H1 (cell line): ENCODE data around the gene GTF2IRD1.
"Not testable (repeated sequence)": the region's sequence is repeated elsewhere in the genome, so short reads cannot be mapped to it uniquely, and the experiment has no call there.

ENCODE experiments used
- EP300 ChIP-seq, 2 experiments: IDR thresholded peaks; 1 replicate in 1 of 2; 2 replicates in 1 of 2; pipeline ENCODE4 v1.6.1; 2011 to 2012; ENCODE audit warnings: low read depth in 2 of 2, low read length in 2 of 2, mild to moderate bottlenecking in 2 of 2, borderline replicate concordance in 1 of 2, inconsistent platforms in 1 of 2, moderate library complexity in 1 of 2
- MAFK ChIP-seq: IDR thresholded peaks from 2 replicates; pipeline ENCODE4 v1.6.1; 2012; ENCODE audit warnings: low read depth, mild to moderate bottlenecking, improper control_type of control experiment, low read length
- POLR2A ChIP-seq, 2 experiments: IDR thresholded peaks; 1 replicate in 1 of 2; 2 replicates in 1 of 2; pipeline ENCODE4 v1.6.1; 2011; ENCODE audit warnings: low read depth in 2 of 2, low read length in 2 of 2, mild to moderate bottlenecking in 2 of 2; ENCODE audit errors: control extremely low read depth in 1 of 2
- POLR2AphosphoS5 ChIP-seq: IDR thresholded peaks from 2 replicates; pipeline ENCODE4 v1.6.1; 2011; ENCODE audit warnings: low read depth, low read length
- RAD21 ChIP-seq, 2 experiments: IDR thresholded peaks in 1 of 2; conservative IDR thresholded peaks in 1 of 2; 2 replicates each; pipeline ENCODE4 v1.6.1; 2011; ENCODE audit warnings: low read depth in 2 of 2, low read length in 2 of 2, improper control_type of control experiment in 1 of 2, inconsistent platforms in 1 of 2, mild to moderate bottlenecking in 1 of 2, moderate library complexity in 1 of 2
- SP2 ChIP-seq: IDR thresholded peaks from 2 replicates; pipeline ENCODE4 v1.6.1; 2012; ENCODE audit warnings: mild to moderate bottlenecking, low read length, inconsistent platforms
- TAF1 ChIP-seq: IDR thresholded peaks from 2 replicates; pipeline ENCODE4 v1.6.1; 2011; ENCODE audit warnings: mild to moderate bottlenecking, low read depth, low read length
- TF ChIP-seq, protein P1 (sequence below), 3 experiments: IDR thresholded peaks; 1 replicate in 2 of 3; 2 replicates in 1 of 3; pipeline versions ENCODE4 v1.5.1 to v1.6.1; 2011; ENCODE audit warnings: low read length in 3 of 3, mild to moderate bottlenecking in 3 of 3, inconsistent platforms in 2 of 3, low read depth in 1 of 3, moderate library complexity in 1 of 3; ENCODE audit not compliant: insufficient read depth in 1 of 3; ENCODE audit errors: control extremely low read depth in 1 of 3
- TF ChIP-seq, protein P2 (sequence below): IDR thresholded peaks from 2 replicates; pipeline ENCODE4 v1.6.1; 2012; ENCODE audit warnings: inconsistent platforms

DNA sequence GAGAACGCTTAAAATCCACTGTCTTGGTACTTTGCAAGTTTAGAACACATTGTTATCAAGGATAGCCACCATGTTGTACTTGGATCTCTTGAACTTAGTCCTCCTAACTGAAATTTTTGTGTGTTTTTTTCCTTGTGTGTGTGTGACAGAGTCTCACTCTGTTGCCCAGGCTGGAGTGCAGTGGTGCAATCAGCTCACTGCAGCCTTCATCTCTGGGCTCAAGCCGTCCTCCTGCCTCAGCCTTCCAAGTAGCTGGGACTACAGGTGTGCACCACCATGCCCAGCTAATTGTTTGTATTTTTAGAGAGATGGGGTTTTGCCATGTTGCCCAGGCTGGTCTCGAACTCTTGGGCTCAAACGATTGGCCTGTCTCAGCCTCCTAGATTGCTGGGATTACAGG, 34.5 kb upstream of the GTF2IRD1 start:
- TF ChIP-seq, protein P1, sequence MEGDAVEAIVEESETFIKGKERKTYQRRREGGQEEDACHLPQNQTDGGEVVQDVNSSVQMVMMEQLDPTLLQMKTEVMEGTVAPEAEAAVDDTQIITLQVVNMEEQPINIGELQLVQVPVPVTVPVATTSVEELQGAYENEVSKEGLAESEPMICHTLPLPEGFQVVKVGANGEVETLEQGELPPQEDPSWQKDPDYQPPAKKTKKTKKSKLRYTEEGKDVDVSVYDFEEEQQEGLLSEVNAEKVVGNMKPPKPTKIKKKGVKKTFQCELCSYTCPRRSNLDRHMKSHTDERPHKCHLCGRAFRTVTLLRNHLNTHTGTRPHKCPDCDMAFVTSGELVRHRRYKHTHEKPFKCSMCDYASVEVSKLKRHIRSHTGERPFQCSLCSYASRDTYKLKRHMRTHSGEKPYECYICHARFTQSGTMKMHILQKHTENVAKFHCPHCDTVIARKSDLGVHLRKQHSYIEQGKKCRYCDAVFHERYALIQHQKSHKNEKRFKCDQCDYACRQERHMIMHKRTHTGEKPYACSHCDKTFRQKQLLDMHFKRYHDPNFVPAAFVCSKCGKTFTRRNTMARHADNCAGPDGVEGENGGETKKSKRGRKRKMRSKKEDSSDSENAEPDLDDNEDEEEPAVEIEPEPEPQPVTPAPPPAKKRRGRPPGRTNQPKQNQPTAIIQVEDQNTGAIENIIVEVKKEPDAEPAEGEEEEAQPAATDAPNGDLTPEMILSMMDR (IDR thresholded peaks at IDR 0.05; ENCODE audit: control extremely low read depth in 1 of 3, insufficient read depth in 1 of 3, low read depth in 1 of 3, low read length in 3 of 3), result not testable (repeated sequence)
- TF ChIP-seq SP2; POLR2A (IDR thresholded peaks at IDR 0.05; ENCODE audit: control extremely low read depth in 1 of 2, low read depth in 2 of 2, low read length in 2 of 2); MAFK; POLR2AphosphoS5; TAF1; EP300 (IDR thresholded peaks at IDR 0.05; ENCODE audit: borderline replicate concordance in 1 of 2, low read depth in 2 of 2, low read length in 2 of 2); RAD21 (IDR thresholded peaks at IDR 0.05 in 1 of 2, conservative IDR thresholded peaks at IDR 0.05 in 1 of 2; ENCODE audit: low read depth in 2 of 2, low read length in 2 of 2): not testable (repeated sequence)
- TF ChIP-seq, protein P2, sequence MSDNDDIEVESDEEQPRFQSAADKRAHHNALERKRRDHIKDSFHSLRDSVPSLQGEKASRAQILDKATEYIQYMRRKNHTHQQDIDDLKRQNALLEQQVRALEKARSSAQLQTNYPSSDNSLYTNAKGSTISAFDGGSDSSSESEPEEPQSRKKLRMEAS, result not testable (repeated sequence)
